GM19463 (cell line): Measurements from ENCODE around the gene SPTBN4.
"Not testable (repeated sequence)": the region's sequence is repeated elsewhere in the genome, so short reads cannot be mapped to it uniquely, and the experiment has no call there.

ENCODE experiments used
- ATAC-seq: cut with Tn5 transposase; IDR thresholded peaks from one replicate; pipeline ENCODE4 v1.9.1; 2021; ENCODE audit warnings: mild to moderate bottlenecking, moderate library complexity; ENCODE audit not compliant: unreplicated experiment

The SPTBN4 gene

DNA sequence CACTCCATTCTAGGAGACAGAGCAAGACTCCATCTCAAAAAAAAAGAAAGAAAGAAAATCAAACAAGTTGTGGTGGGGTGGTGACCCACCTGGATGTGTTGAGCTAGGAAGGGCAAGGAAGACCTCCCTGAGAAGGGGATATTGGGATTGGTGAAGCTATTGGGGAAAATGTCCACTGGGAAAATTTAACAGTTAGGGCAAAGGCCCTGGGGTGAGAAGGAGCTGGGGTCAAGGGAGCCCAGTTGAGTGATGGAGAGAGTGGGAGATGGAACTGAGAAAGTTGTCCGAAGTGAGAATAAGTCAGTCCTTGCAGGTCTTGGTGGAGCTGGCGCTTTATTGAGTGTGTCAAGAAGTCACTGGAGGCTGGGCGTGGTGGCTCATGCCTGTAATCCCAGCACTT, 28.5 kb upstream of the SPTBN4 start:
- ATAC-seq = no peak

DNA sequence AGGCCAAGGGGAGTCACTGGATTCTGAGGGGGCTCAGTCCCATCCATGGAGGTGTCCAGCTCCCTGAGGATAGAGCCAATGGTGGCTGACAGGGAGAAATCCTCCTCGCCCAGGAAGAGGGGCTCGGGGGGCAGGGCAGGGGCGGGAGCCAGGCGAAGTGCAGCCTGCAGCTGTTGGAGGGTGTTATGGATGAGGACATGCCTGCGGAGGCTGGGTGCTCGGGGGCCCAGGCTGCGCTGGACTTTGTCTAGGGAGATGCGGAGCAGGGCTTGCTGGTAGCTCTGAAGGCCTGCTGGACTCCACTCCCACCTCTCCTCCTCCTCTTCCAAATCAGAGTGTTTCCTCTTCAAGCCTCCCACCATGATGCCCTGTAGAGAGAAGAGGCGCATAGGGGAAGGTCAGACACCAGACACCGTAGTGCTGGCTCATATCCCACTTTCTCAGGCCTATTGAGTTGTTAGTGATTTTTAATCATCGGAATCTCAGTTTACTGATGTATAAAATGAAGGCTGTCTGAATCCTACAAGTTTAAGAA, 25.0 kb upstream of the SPTBN4 start:
- no peak for ATAC-seq

DNA sequence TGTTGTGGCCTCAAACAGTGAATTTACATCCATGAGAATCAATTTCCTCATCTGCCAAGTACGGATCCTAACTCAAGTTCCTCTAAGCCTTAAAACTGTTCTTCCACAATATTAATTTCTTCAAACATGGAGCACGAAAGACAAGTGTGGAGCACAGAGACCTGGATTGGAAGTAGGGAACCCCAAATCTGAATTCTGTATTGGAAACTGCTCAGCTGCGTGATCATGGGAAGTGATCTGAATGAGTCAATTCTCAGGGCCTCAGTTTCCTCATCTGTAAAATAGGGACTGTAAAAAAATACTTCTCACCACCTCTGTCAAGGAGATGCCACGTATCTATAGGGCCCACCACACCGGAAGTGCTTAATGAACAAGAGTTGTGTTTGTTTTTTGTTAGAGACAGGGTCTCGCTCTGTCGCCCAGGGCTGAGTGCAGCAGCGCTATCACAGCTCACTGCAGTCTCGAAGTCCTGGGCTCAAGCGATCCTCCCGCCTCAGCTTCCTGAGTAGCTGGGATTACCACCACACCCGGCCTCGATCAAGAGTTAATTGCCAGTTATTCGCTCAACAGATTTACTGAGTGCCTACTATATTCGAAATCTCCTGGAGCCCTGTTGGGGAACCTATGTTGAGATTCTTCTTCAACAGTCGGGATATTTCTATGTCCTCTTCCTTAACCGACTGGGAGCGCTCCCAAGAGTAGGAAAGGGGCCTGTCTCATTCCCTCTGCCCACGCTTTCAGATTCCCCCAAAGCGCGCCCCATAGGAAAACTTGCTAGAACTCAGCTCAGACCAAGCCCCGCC, 24.3 kb upstream of the SPTBN4 start:
- no peak for ATAC-seq

DNA sequence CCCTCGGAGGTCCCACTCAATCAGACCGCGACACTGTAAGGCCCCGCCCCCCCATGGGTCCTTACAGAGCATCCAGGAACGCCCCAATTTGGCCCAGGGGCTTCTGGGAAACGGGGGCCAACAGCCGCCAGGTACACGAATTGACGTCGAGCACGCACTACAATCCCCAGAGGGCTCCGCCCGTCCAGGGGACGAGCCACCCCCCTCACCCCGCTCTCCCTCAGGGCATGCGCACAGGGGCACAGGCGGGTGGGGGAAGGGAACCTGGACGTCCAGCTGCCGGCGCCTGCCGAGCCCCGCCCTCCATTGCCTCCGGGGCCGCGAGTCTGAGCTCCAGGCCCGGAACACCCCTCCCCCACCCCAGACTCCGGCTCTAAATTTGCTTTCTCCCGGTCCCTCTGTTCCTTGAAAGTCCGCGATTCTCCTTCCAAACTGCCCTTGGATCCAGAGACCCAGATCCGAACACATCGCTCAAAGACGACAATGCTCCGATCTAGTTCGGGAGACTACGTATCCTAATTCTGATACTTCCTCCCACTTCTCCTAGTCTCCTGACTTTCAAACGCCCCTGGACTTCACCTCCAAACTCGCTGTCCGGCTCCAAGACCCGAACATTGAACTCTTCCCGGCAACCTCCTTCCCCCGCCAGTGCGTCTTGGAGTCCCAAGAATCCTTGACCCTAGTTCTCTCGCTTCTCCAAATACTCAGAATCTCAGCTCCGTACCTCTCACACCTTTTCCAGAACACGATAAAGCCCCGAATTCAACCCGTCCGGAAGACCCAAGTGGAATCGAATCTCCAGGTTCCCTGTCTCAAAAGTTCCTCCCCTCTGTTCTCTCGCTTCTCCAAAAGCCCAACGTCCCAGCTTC, 23.4 kb upstream of the SPTBN4 start:
- peak; percentile 63 for ATAC-seq

DNA sequence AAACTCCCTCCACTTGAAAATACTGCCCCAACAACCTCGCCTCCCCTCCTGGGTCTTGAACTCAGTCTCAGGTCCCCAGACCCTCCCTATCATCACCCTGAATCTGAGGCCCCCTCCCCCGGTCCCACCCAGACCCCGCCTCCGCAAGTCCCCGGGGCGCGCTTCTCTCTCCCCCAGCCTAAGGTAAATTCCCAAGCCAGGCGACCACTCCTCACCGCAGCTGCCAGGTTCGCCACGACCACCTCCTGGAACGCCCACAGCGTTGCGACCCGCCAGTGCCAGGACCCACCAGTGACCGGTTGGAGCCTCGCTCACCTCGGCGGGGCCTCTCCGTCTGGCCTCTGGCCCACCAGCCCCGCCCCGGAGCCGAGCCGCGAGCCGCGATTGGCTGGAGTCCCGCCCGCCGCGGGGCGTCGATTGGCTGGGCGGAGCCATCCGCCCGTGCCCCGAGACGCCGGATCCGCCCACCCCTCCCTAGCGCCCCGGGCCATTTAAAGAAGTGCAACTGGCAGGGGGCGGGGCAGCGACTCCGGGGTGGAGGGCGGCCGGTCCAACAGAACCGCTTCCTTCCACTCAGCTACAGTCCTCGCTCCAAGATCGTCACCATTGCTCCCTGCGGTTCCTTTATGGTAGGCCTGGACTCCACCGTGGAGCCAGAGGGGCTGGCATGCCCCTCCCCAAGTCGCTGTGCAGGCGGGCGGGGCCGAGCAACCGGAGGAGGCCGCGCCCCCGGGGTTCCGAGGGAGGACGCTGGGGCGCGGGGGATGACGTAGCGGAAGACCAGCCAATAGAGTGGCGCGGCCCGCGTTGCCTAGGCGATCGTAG, 22.6 kb upstream of the SPTBN4 start, which contains the start of gene SERTAD3:
TSS of gene SERTAD3 (minus strand) at position 336 of the 825 bp plus-strand sequence. CDS start 2,255 bp downstream, outside the sequence.
- peak; percentile 69 for ATAC-seq

DNA sequence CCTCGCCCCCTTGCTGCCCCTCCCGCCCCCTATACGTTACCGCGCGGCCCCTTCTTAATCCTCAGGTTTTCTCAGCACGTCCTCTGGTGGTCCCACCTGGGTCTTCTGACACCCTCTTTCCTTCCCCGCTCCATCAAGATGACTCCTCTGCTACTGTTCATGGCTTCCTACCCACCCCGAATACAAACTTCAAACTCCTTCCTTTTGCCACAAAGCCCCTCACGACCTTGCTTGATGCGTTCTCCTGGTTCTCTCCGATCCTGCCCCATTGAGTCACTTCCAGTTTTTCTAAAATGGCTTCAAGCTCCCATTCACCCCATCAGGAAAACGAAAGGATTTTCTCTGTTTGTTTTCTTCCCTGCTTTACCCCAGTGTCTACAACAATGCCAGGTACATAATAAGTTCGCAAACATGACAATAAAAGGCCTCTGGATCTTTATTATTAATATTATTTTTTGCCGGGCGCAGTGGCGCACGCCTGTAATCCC, 21.9 kb upstream of the SPTBN4 start:
- no peak for ATAC-seq

DNA sequence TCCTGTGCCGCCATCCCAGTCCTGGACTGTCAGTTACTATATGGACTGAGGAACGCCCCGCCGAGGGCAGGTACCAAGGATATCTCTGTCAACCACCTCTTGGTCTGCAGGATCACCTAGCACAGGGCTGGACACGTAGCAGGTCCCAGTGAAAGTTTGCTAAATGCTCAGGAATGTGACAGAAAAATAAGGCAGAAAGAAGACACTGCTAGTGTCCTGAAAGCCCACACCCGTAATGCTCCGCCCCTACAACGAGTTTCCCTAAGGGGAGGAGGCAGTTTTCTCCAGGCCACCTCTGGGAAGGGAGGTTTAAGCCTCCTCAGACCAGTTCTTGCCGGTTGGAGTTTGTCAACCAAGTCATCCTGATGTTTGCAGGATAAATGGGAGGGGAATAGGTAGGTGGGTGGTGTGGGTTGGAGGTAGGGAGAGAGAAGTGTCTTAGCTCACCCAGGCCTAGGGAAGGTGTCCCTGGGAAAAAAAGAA, 21.0 kb upstream of the SPTBN4 start:
- no peak for ATAC-seq

DNA sequence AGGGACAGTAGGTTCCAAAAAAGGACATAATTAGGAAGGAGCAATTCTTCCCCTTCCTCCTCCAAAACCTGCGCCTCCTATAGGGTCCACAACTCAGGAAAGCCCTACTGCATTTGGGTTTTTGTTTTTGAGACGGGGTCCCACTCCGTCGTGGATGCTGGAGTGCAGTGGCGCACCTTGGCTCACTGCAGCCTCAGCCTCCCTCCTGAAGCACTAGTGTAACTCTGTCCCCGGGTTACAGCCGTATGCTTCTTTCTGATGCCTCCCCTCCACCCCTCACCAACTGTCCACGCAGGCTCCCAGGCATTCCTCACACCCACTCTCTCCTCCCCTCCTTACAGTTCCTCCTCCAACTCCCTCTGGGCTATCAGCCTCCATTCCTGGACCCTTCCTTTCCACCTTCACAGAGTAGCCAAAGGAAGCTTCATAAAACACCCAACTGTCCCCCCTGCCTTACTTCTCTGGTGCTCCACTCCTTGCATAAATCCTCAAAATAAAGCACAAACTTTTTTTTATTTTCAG, 20.5 kb upstream of the SPTBN4 start:
- no peak for ATAC-seq

DNA sequence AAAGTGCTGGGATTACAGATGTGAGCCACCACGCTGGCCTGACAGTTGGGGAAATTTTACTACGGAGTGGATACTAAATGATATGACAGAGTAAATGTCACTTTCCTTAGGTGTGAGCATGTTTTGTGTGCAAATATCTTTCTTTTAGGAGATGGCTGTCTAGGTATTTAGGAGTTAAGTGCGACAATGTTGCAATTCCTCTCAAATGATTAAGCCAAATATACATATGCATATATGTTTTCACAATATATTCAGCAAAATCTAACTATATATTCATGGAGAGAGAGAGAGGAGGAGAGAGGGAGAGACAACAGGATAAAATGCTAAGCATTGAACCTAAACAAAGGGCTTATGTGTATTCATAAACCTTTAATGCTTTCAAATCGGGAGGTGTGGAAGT, 17.3 kb upstream of the SPTBN4 start:
- no peak for ATAC-seq

DNA sequence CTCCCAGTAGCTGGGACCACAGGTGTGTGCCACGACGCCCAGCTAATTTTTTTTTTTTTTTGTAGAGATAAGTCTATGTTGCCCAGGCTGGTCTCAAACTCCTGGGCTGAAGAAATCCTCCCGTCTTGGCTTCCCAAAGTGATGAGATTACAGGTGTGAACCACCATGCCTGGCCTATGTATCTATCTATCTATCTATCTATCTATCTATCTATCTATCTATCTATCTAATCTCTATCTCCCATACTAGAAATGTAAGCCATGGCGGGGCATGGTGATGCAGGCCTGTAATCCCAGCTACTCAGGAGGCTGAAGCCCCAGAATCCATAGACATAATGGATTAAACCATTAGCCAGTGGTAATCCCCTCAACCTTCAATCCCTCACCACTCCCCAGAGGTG, 16.1 kb upstream of the SPTBN4 start:
- no peak for ATAC-seq

DNA sequence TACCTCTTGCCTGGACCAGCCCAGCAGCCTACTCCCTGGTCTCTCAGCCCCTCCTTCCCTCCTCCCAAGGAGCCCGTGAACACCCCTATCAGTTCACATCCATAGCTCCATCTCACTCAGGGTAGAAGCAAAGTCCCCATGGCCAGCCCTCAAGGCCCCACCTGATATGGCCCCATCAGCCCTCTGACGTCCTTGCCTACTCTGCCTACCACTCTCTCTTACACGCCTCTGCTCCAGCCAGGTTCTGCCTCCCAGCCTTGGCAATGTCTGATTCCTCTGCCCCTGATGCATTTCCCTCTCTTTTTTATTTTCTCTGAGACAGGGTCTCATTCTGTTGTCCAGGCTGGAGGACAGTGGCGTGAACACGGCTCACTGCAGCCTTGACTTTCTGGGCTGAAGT, 14.8 kb upstream of the SPTBN4 start:
- ATAC-seq = no peak

DNA sequence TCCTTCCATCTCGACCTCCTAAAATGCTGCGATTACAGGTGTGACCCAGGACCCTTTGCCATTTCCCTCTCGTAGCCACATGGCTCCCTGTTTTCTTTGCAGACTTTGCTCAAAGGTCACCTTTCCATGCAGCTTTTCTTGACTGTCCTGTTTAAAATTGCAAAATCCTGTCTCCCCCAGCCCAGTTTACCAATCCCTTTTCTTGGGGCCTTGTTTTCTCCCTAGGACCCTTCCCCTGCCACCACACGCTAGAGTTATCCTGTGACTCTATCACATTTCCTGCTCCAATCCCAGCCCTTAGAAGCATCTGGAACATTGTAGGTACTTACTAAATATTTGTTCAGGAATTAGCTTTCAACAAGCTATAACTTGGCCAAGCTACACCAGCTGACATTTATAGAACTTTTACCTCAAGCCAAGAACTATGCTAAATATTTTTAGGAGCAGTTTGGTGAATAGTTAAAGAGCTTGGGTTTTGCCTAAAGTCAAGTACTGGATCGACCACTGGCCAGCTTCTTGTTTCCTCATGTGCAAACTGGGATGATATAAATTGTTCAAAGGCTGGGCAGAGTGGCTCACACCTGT, 13.6 kb upstream of the SPTBN4 start:
- no peak for ATAC-seq

DNA sequence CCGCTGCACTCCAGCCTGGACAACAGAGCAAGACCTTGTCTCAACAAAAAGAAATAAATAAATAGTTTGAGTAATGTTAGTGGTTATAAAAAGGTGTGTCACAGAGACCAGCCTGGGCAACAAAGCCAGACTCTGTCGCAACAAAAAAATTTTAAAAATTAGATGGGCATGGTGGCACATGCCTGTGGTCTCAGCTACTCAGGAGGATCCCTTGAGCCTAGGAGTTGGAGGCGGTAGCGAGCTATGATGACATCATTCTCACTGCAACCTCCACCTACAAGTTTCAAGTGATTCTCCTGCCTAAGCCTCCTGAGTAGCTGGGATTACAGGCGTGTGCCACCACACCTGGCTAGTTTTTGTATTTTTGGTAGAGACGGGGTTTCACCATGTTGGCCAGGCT, 12.9 kb upstream of the SPTBN4 start:
- not testable (repeated sequence) for ATAC-seq

DNA sequence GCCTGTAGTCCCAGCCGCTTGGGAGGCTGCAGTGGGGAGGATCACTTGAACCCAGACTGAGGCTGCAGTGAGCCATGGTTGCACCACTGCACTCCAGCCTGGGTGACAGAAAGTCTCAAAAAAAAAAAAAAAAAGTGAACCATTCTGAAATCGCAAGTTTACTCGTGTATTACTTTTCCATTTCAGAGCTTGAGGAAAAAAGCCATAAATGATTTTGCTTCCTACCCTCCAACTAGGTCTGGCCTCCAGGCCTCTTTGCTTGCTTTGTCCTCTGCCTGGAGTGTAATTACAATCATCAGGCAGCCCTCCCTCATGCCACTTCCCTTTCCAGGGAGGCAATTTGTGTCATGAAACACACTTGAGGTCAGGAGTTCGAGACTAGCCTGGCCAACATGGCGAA, 9.8 kb upstream of the SPTBN4 start:
- ATAC-seq = no peak

DNA sequence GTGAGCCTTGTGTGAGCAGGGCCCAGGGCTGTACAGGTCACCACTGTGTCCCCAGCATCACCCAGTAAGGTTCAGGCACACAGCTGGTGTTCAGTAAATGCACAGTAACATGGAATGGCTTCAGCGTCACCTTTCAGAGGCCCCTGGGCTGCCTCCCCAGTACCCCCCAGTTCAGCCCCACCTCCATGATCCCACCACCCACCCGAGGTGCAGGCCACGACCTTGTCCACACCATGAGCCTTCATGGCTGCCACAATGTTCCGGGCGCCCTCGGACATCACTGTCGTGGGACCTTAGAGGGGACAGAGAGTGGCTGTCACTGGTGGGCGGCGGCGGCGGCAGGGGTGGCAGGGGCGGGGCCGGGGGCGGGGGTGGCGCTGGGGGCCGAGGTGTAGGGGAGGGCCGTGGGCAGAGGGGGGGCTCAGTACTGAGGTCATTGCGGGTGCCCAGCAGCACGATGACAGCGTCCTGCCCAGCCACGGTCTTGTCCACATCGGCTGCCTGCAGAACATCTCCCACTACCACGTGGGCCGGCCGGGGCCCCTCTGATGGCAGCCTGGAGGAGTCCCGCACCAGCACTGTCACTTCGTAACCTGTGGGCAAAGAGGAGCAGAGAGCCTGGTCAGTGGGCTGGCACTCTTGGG, 8.7 kb upstream of the SPTBN4 start:
- no peak for ATAC-seq

DNA sequence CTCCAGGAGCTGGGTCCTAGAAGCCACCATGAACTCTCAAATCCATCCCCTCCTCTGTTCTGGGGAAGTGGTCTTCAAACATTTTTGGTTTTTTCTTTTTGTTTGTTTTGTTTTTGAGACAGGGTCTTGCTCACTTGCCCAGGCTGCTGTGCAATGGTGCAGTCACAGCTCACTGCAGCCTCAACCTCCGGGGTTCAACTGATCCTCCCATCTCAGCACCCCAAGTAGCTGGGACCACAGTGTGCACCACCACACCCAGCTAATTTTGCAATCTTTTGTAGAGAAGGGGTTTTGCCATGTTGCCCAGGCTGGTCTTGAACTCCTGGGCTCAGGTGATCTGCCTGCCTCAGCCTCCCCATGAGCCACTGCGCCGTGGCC, 8.2 kb upstream of the SPTBN4 start:
- no peak for ATAC-seq

DNA sequence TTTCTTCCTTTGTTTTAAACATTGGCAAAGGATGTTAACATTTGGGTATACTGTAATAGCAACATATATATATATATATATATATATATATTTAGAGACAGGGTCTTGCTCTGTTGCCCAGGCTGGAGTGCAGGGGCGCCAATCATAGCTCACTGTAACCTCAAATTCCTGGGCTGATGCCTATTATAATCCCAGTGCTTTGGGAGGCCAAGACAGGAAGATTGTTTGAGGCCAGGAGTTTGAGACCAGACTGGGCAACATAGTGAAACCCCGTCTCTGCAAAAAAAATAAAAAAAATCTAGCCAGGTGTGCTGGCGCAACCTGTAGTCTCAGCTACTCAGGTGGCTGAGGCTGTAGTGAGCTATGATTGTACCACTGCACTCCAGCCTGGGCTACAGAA, 6.6 kb upstream of the SPTBN4 start:
- ATAC-seq = no peak

DNA sequence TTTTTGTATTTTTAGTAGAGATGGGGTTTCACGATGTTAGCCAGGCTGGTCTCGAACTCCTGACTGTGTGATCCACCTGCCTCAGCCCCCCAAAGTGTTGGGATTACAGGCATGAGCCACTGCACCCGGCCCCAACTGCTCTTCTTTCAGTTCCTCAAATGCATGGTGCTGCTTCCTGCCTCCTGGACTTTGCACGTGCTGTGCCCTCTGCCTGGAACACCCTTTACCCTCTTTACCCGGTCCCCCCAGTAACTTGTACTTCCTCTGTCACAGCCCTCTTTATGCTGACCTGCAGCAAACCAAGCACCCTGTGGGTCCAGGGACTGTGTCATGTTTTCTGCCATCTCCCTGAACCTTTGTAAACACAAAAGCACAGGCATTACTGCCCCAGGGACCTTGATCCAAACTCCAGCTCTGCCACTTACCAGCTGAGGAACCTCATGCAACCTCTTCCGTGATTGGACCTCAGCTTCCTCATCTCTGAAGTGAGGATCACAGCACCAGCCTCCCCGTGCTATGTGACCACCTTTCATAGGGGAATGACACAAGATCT, 5.1 kb upstream of the SPTBN4 start:
- no peak for ATAC-seq

DNA sequence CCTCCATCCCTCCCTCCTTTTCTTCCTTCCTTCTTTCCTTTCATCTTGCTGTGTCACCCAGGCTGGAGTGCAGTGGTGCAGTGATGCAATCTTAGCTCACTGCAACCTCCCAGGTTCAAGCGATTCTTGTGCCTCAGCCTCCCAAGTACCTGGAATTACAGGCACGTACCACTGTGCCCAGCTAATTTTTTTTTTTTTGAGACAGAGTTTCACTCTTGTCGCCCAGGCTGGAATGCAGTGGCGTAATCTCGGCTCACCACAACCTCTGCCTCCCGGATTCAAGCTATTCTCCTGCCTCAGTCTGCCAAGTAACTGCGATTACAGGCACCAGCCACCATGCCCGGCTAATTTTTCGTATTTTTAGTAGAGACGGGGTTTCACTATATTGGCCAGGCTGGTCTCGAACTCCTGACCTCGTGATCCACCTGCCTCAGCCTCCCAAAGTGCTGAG, 3.2 kb upstream of the SPTBN4 start:
- not testable (repeated sequence) for ATAC-seq
